HUES6 (cell line): ENCODE measurements around the gene QRSL1.
"Not testable (repeated sequence)": the region's sequence is repeated elsewhere in the genome, so short reads cannot be mapped to it uniquely, and the experiment has no call there.

Source experiments
- H3K27ac ChIP-seq: 2 replicates; pipeline ENCODE4 v1.7.0; 2013; ENCODE audit warnings: low read depth, mild to moderate bottlenecking, low read length, inconsistent platforms
- H3K27me3 ChIP-seq: 2 replicates; pipeline ENCODE4 v1.6.1; 2013; ENCODE audit warnings: low read length; ENCODE audit not compliant: control insufficient read depth, insufficient read depth
- H3K36me3 ChIP-seq: 2 replicates; pipeline ENCODE4 v1.6.1; 2013; ENCODE audit warnings: low read length; ENCODE audit not compliant: control insufficient read depth, insufficient read depth
- H3K4me1 ChIP-seq: 2 replicates; pipeline ENCODE4 v1.6.1; 2013; ENCODE audit warnings: low read length; ENCODE audit not compliant: control insufficient read depth, insufficient read depth
- H3K4me3 ChIP-seq: 2 replicates; pipeline ENCODE4 v1.5.1; 2013; ENCODE audit warnings: low read depth, low read length
- H3K9ac ChIP-seq: one replicate; pipeline ENCODE4 v1.6.1; 2013; ENCODE audit warnings: mild to moderate bottlenecking, low read length
- H3K9me3 ChIP-seq: 2 replicates; pipeline ENCODE4 v1.6.1; 2013; ENCODE audit warnings: low read depth, low read length; ENCODE audit not compliant: control insufficient read depth, insufficient read depth

QRSL1 gene

GRCh38 chr6:106674541-106675229 lies 45.3 kb downstream of the QRSL1 start:
- no peak overlapping the region for H3K9ac ChIP-seq
- H3K4me1 ChIP-seq = peaks cover 13% of the 10 kb centered on the region; the same call in 1 of the 2 replicates
- no peaks in the 10 kb centered on the region for H3K27me3 ChIP-seq
- no peak overlapping the region for H3K4me3 ChIP-seq
- H3K9me3 ChIP-seq = no peaks in the 10 kb centered on the region
- no peak overlapping the region for H3K27ac ChIP-seq
- no peaks in the 10 kb centered on the region for H3K36me3 ChIP-seq

GRCh38 chr6:106677282-106677681 lies 47.9 kb downstream of the QRSL1 start:
- Histone ChIP-seq H3K4me1 (peaks cover 5% of the 10 kb centered on the region; the same call in 1 of the 2 replicates), H3K27ac (no peak overlapping the region), H3K9ac (no peak overlapping the region), H3K4me3 (no peak overlapping the region), H3K9me3 (no peaks in the 10 kb centered on the region), H3K27me3 (no peaks in the 10 kb centered on the region), H3K36me3 (no peaks in the 10 kb centered on the region)

GRCh38 chr6:106684011-106684410 lies 54.6 kb downstream of the QRSL1 start:
- Histone ChIP-seq H3K27ac (no peak overlapping the region), H3K9me3 (no peaks in the 10 kb centered on the region), H3K4me3 (no peak overlapping the region), H3K4me1 (no peaks in the 10 kb centered on the region), H3K9ac (no peak overlapping the region), H3K36me3 (no peaks in the 10 kb centered on the region), H3K27me3 (no peaks in the 10 kb centered on the region)

- Histone ChIP-seq H3K27ac (no peak overlapping the region), H3K4me3 (no peak overlapping the region), H3K9me3 (no peaks in the 10 kb centered on the region), H3K27me3 (no peaks in the 10 kb centered on the region), H3K9ac (no peak overlapping the region), H3K36me3 (no peaks in the 10 kb centered on the region), H3K4me1 (no peaks in the 10 kb centered on the region)
Observed at GRCh38 chr6:106685833-106686232, 56.5 kb downstream of the QRSL1 start.

- H3K27me3 ChIP-seq = no peaks in the 10 kb centered on the region
- H3K9me3 ChIP-seq = no peaks in the 10 kb centered on the region
- H3K4me3 ChIP-seq = no peak overlapping the region
- H3K27ac ChIP-seq = no peak overlapping the region
- H3K4me1 ChIP-seq = peaks cover 19% of the 10 kb centered on the region
- no peak overlapping the region for H3K9ac ChIP-seq
- H3K36me3 ChIP-seq = no peaks in the 10 kb centered on the region
Observed at GRCh38 chr6:106688177-106688951, 59.0 kb downstream of the QRSL1 start.

GRCh38 chr6:106692112-106692818 lies 62.9 kb downstream of the QRSL1 start:
- Histone ChIP-seq H3K4me3 (no peak overlapping the region), H3K9ac (peak overlapping the region; percentile 14), H3K9me3 (no peaks in the 10 kb centered on the region), H3K36me3 (no peaks in the 10 kb centered on the region), H3K27ac (peak overlapping the region; percentile 79), H3K4me1 (peaks cover 30% of the 10 kb centered on the region), H3K27me3 (no peaks in the 10 kb centered on the region)

GRCh38 chr6:106692819-106693208 lies 63.4 kb downstream of the QRSL1 start:
- no peak overlapping the region for H3K4me3 ChIP-seq
- H3K27me3 ChIP-seq = no peaks in the 10 kb centered on the region
- H3K27ac ChIP-seq = peak overlapping the region; percentile 79
- peaks cover 30% of the 10 kb centered on the region for H3K4me1 ChIP-seq
- H3K9me3 ChIP-seq = no peaks in the 10 kb centered on the region
- H3K36me3 ChIP-seq = no peaks in the 10 kb centered on the region
- peak overlapping the region; percentile 14 for H3K9ac ChIP-seq

GRCh38 chr6:106693418-106693817 lies 64.0 kb downstream of the QRSL1 start:
- Histone ChIP-seq H3K4me1 (peaks cover 30% of the 10 kb centered on the region), H3K27me3 (no peaks in the 10 kb centered on the region), H3K27ac (peak overlapping the region; percentile 79; the same call in 1 of the 2 replicates), H3K9ac (no peak overlapping the region), H3K9me3 (no peaks in the 10 kb centered on the region), H3K36me3 (no peaks in the 10 kb centered on the region), H3K4me3 (no peak overlapping the region)

- no peak overlapping the region for H3K4me3 ChIP-seq
- H3K27me3 ChIP-seq = no peaks in the 10 kb centered on the region
- H3K9me3 ChIP-seq = no peaks in the 10 kb centered on the region
- H3K27ac ChIP-seq = no peak overlapping the region
- H3K4me1 ChIP-seq = peaks cover 30% of the 10 kb centered on the region
- no peaks in the 10 kb centered on the region for H3K36me3 ChIP-seq
- no peak overlapping the region for H3K9ac ChIP-seq
Observed at GRCh38 chr6:106694343-106694742, 65.0 kb downstream of the QRSL1 start.

GRCh38 chr6:106700581-106700980 lies 71.2 kb downstream of the QRSL1 start:
- Histone ChIP-seq H3K4me3 (no peak overlapping the region), H3K4me1 (peaks cover 5% of the 10 kb centered on the region; the same call in 1 of the 2 replicates), H3K9me3 (peaks cover 14% of the 10 kb centered on the region), H3K27me3 (no peaks in the 10 kb centered on the region), H3K27ac (no peak overlapping the region), H3K9ac (no peak overlapping the region), H3K36me3 (no peaks in the 10 kb centered on the region)

GRCh38 chr6:106701201-106701600 lies 71.8 kb downstream of the QRSL1 start:
- not testable (repeated sequence) for H3K27ac ChIP-seq, H3K9ac ChIP-seq, H3K4me1 ChIP-seq, H3K27me3 ChIP-seq, H3K36me3 ChIP-seq, H3K4me3 ChIP-seq
- H3K9me3 ChIP-seq = peaks cover 20% of the 10 kb centered on the region
